NCI-H2107 (cell line): ENCODE data around the gene RAP2C.
"Not testable (repeated sequence)": the region's sequence is repeated elsewhere in the genome, so short reads cannot be mapped to it uniquely, and the experiment has no call there.

Experiments used
- DNase-seq: peaks from one replicate; lab custom pipeline; 2025; lab: John Stamatoyannopoulos, UW

The RAP2C gene

DNA sequence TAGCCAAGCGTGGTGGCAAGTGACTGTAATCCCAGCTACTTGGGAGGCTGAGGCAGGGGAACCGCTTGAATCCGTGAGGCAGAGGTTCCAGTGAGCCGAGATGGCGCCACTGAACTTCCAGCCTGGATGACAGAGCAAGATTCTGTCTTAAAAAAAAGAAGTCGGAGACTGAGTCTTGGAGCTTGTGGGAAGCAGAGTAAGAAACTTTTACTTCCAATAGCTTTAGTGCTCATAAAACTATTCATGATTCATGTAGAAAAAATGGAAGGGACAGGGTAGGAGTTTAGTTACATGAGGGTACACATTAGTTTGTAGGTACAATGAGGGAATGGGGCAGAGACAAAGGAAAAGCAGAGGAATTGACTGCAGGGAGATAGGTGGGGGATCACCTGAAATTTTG, 19.3 kb downstream of the RAP2C start:
- DNase-seq: no peak

- no peak for DNase-seq
These were observed 25.2 kb downstream of the RAP2C start for GRCh38 chrX:132193872-132194574.

DNA sequence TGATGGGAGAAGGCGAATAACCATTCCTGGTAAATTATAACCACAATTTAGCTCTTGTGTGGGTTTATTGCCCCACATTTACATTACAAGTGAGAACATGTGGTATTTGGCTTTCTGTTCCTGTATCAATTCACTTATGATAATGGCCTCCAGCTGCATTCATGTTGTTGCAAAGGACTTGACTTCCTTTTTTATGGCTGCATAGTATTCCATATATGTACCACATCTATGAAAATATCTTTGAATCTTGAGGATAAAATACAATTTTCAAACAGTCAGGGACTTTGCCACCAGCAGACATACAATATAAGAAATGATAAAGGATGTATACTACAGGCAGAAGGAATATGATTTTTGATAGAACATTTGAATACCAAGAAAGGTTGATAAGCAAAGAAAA, 27.3 kb downstream of the RAP2C start:
- DNase-seq: no peak

DNA sequence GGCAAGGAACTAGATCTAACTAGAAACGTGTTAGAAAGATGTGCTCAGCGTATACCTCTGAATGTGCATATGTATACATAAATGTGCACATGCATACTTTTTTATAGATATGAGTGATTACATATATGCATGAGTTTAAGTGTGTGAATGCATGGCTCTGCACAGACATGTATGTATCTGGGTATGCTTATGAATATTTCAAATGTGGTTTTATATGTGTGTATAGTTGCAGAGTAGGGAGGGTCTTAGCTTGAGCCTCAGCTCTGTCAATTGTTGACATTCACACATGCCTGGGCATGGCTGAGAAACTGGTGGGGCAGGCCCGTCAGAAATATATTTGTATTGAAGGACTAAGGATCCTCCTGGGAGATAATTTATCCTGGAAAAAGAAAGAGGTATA, 31.1 kb downstream of the RAP2C start:
- DNase-seq: no peak

DNA sequence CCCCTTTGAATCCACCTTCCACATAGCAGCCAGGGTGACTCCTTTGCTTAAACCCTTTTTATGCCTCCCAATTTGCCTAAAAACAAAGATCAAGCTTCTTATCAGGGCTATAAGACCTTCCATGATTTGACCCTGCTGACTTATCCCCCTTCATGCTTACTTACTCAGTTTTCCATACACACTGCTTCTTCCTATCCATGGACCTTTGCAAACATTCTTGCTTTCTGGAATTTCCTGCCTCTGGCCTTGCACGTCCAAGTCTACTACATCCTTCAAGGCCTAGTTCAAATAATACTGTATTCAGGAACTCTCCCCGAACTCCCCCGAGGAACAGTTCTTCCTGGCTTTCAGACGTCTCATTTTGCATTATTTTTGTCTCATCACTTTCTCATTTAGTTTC, 31.8 kb downstream of the RAP2C start:
- DNase-seq: no peak

GRCh38 chrX:132184871-132185270, 34.4 kb downstream of the RAP2C start:
- DNase-seq: no peak

- DNase-seq: no peak
These were observed 37.9 kb downstream of the RAP2C start for GRCh38 chrX:132181364-132181763.

DNA sequence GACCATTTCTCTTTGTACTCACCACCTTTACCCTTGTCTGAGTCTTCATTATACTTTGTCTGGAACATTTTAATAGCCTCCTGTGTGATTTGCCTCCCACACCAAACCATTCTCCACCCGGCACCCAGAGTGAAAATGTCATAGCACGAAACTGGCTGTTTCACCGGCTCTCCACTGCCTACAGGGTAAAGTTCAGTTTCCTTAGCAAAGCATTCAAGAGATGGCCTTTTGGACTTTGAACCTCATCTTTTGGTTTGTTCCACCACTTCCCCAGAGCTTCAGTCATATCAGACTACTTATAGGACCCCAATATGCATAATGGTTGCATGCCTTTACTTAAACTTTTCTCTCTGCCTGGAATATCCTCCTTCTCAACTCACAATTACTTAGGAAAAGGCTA, 38.3 kb downstream of the RAP2C start:
- no peak for DNase-seq

DNA sequence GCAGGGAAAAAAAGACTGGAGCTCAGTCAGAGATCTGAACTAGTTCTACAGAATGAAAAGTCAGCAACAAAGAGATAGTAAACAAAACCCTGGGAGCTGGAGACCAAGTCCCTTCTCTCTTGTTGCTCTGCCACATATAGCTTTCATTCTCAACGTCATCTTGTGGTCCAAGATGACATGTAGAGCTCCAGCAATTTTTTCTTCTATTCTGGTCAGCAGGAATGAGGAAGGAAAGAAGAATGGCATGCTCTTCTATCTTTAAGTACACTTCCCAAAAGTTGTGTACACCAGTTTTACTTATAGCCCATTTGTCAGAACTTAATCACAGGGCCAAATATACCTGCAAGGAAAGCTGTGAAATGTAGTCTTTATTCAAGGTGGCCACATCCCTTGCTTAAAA, 45.6 kb downstream of the RAP2C start:
- DNase-seq: no peak

- DNase-seq: no peak
These were observed 47.4 kb downstream of the RAP2C start for GRCh38 chrX:132171881-132172280.

GRCh38 chrX:132171478-132171877, 47.8 kb downstream of the RAP2C start:
- DNase-seq: no peak

DNA sequence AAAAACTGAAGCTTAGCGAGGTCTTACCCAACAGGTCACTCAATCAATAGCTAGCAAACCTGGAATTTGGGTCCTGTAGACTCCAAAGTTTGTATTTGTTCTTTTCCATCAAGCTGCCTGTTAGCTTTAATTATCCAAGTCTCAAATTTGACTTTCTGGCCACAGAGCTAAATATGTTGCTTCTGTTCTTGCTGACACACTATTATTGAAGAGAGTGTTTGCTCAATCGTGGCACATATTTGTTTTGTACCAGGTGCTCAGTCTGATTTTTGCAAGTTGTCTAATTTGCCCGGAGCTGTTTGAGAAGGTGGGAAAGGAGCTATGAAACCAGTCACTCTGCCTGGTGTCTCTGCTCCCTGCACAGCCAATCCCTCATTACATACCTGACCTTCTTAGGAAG, 49.7 kb downstream of the RAP2C start:
- no peak for DNase-seq

- DNase-seq: no peak
These were observed 53.6 kb downstream of the RAP2C start for GRCh38 chrX:132165651-132166050.

DNA sequence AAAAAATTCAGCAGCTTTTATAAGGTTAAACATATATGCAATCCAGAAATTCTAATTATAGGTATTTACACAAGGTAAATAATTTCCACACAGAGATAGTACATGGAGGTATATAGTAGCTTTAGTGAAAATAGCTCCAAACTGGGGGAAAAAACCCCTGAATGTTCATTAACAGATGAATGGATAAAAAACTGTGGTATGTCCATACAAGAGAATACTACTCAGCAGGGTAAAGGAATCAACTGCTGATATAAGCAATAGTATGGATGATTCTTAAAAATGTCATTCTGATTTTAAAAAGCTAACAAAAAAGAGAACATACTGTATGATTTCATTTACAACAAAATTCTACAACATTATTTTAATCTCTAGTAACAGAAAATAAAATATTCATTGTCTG, 54.2 kb downstream of the RAP2C start:
- DNase-seq: no peak

- not testable (repeated sequence) for DNase-seq
These were observed 56.2 kb downstream of the RAP2C start for GRCh38 chrX:132163094-132163493.

DNA sequence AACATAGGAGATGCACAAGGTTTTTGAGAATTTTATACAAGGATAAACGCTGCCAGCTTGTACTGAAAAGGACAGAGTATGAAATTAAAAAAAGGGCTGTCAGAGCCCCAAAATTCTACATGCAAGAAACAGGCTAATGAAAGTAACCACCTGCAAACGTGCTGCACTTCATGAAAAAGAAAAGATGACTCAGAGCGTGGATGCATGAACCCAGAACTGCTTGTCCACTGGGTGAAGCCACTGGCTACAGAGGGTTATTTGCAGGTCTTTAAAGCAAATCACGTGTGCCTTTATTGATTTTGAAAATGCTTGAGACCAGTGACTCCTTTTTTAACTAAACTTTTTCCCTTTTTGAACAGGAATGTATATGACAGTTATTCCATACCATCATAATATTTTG, 66.1 kb downstream of the RAP2C start:
- DNase-seq: no peak
